Kidney (tissue), 14 donors: ENCODE measurements around the gene NHSL2. TPM values are rescaled to one million over a fixed set of nuclear protein-coding genes. Genes with fewer than 3 reads are reported as not detected.
"Not testable (repeated sequence)": the region's sequence is repeated elsewhere in the genome, so short reads cannot be mapped to it uniquely, and the experiment has no call there.

ENCODE experiments used
- DNase-seq, 5 donors: peaks; one replicate each; pipeline ENCODE4 v3.0.0-alpha.2; 2013 to 2020
- FAIRE-seq: peaks from 2 replicates; lab custom pipeline; 2012; peaks lifted over from hg19 to GRCh38; lab: Jason Lieb, UNC
- H3K27ac ChIP-seq, 2 donors: one replicate each; pipeline ENCODE4 v1.7.0; 2013; ENCODE audit warnings: low read depth in 2 of 2, low read length in 2 of 2, inconsistent platforms in 1 of 2
- H3K27me3 ChIP-seq: one replicate; pipeline ENCODE4 v1.7.1; 2013; ENCODE audit warnings: low read length, inconsistent platforms; ENCODE audit not compliant: control insufficient read depth, insufficient read depth
- H3K36me3 ChIP-seq, 3 donors: one replicate each; pipeline versions ENCODE4 v1.7.0 to v1.7.1; 2013; ENCODE audit warnings: low read length in 3 of 3, control low read depth in 1 of 3, inconsistent platforms in 1 of 3; ENCODE audit not compliant: insufficient read depth in 3 of 3, control insufficient read depth in 2 of 3
- H3K4me1 ChIP-seq, 3 donors: one replicate each; pipeline versions ENCODE4 v1.7.0 to v1.7.1; 2013; ENCODE audit warnings: low read length in 3 of 3, inconsistent platforms in 1 of 3, low read depth in 1 of 3; ENCODE audit not compliant: control insufficient read depth in 2 of 3, insufficient read depth in 2 of 3
- H3K4me3 ChIP-seq, 3 donors: one replicate each; pipeline versions ENCODE4 v1.7.0 to v1.8.1; 2013; ENCODE audit warnings: low read length in 3 of 3, control low read depth in 1 of 3, inconsistent platforms in 1 of 3
- H3K9ac ChIP-seq, 3 donors: one replicate each; pipeline versions ENCODE4 v1.7.0 to v1.7.1; 2013; ENCODE audit warnings: low read length in 3 of 3, control low read depth in 1 of 3, inconsistent platforms in 1 of 3
- H3K9me3 ChIP-seq, 3 donors: one replicate each; pipeline versions ENCODE4 v1.7.0 to v1.7.1; 2013; ENCODE audit warnings: low read length in 3 of 3, control low read depth in 1 of 3, inconsistent platforms in 1 of 3; ENCODE audit not compliant: control insufficient read depth in 2 of 3, insufficient read depth in 1 of 3
- intact Hi-C: fragments of 100-400 bp; cut with DNase I; formaldehyde crosslinking; loops from one replicate; pipeline ENCODE4 v1.11.1; 2022
- polyA plus RNA-seq: library from polyadenylated mRNA; stranded (reverse); fragments of 350-450 nt; fragmentation: Illumina TruSeq; extraction: RNeasy Lipid Tissue Mini Kit (QIAGEN cat#74804); gene quantifications from one replicate; pipeline ENCODE4 v1.2.3, GENCODE V29; 2014; ENCODE audit warnings: low read depth, low replicate concordance; ENCODE audit not compliant: insufficient read depth
- total RNA-seq: library from RNA; stranded (reverse); fragmentation: NEBNext Ultra II Directional; extraction: Animal tissue kit (Norgen Biotek cat#: 25700); gene quantifications from one replicate; pipeline ENCODE4 v1.2.1, GENCODE V29; 2021
- TF ChIP-seq, protein P1 (sequence below): IDR thresholded peaks from 3 replicates; pipeline ENCODE4 v1.5.1; 2012; ENCODE audit warnings: mild to moderate bottlenecking, moderate library complexity, borderline replicate concordance; ENCODE audit not compliant: insufficient read depth; ENCODE audit errors: extremely low read depth
- donor health status: control.
- donor health status: control.
- donor health status: control.
- donor health status: control.
- donor health status: control.
- donor health status: DM: yes; HTN: yes; CAD: no.
- donor health status: Normal renal cell carcinoma (clear cell type).

Gene NHSL2
- total and polyA plus RNA-seq, 2 donors from 2014 or later, result 1.3 to 10.8 TPM

DNA sequence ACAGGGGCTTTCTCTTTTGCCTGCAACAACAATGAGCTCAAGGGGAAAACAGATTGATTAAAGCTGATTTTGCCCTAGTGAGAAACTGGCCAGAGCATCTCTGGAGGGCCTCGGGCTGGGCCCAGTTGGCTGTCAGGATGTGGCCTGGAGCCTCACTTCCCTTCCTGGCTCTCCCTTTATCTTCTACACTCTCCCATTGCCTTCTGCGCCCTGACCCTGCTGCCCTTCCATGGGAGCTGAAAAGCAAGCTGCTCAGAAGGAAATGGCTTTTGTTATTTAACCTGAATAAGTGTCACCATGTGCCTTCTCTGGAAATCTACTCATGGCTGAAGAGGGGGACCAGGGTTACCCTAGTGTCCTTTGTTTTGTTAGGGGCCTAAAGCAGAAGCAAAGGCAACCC, 43.8 kb downstream of the NHSL2 start:
- Histone ChIP-seq H3K4me1 (peaks cover 0 to 6% (median 0%) of the 10 kb centered on the region in 3 donors), H3K36me3 (no peaks in the 10 kb centered on the region), H3K9ac (no peak overlapping the region), H3K4me3 (no peak overlapping the region), H3K27ac (no peak overlapping the region), H3K9me3 (no peaks in the 10 kb centered on the region), H3K27me3 (no peaks in the 10 kb centered on the region)
- DNase-seq (no peak), FAIRE-seq (no peak)
- intact Hi-C loops, result no loop called here
- TF ChIP-seq, protein P1, sequence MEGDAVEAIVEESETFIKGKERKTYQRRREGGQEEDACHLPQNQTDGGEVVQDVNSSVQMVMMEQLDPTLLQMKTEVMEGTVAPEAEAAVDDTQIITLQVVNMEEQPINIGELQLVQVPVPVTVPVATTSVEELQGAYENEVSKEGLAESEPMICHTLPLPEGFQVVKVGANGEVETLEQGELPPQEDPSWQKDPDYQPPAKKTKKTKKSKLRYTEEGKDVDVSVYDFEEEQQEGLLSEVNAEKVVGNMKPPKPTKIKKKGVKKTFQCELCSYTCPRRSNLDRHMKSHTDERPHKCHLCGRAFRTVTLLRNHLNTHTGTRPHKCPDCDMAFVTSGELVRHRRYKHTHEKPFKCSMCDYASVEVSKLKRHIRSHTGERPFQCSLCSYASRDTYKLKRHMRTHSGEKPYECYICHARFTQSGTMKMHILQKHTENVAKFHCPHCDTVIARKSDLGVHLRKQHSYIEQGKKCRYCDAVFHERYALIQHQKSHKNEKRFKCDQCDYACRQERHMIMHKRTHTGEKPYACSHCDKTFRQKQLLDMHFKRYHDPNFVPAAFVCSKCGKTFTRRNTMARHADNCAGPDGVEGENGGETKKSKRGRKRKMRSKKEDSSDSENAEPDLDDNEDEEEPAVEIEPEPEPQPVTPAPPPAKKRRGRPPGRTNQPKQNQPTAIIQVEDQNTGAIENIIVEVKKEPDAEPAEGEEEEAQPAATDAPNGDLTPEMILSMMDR, result no peak

GRCh38 chrX:71955530-71956120, 45.0 kb downstream of the NHSL2 start:
- intact Hi-C loops, result no loop called here
- no peak overlapping the region for H3K27ac ChIP-seq
- no peak overlapping the region for H3K9ac ChIP-seq
- FAIRE-seq (no peak), DNase-seq (no peak)
- H3K4me1 ChIP-seq, result peaks cover 0 to 6% (median 0%) of the 10 kb centered on the region in 3 donors
- TF ChIP-seq, protein P1, result no peak
- no peaks in the 10 kb centered on the region for H3K36me3 ChIP-seq
- H3K4me3 ChIP-seq, result no peak overlapping the region
- no peaks in the 10 kb centered on the region for H3K9me3 ChIP-seq
- H3K27me3 ChIP-seq, result no peaks in the 10 kb centered on the region

DNA sequence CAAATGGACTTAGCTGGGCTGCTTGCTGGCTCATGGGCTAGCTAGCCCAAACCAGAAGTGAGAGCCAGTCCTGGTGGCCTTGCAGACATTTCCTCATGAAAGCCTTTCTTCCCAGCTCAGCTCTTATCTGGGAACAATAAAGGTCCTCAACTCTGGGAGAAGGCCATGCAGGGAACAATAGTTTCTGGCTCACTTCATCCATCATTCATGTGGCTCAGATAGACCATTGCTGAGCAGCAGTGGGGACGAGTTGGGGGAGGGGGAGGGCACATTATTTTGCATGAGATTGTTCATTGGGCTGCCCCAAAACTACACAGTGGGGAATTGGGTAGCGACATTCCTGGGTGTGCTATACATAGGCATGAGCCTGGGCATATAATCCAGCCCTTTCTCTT, 47.6 kb downstream of the NHSL2 start:
- intact Hi-C loops, result no loop called here
- Histone ChIP-seq H3K27ac (no peak overlapping the region), H3K9ac (no peak overlapping the region), H3K27me3 (no peaks in the 10 kb centered on the region), H3K9me3 (no peaks in the 10 kb centered on the region), H3K4me1 (peaks cover 0 to 6% (median 0%) of the 10 kb centered on the region in 3 donors), H3K4me3 (no peak overlapping the region), H3K36me3 (no peaks in the 10 kb centered on the region)
- no peak for FAIRE-seq
- TF ChIP-seq, protein P1, result no peak
- no peak for DNase-seq

DNA sequence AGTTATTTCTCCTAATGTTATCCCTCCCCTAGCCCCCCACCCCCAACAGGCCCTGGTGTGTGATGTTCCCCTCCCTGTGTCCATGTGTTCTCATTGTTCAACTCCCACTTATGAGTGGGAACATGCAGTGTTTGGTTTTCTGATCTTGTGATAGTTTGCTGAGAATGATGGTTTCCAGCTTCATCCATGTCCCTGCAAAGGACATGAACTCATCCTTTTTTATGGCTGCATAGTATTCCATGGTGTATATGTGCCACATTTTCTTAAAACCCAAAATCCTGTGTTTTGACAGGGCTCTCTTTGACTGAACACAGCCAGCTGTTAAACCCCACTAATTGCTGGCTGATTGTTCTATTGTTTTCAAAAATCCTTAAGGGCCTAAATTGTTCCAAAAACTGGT, 53.5 kb downstream of the NHSL2 start:
- not testable (repeated sequence) for DNase-seq, H3K9ac ChIP-seq, FAIRE-seq

More for the DNA sequence above, 53.5 kb downstream of the NHSL2 start:
- intact Hi-C loops, H3K27ac ChIP-seq, H3K4me1 ChIP-seq, H3K9me3 ChIP-seq, H3K36me3 ChIP-seq, H3K27me3 ChIP-seq, H3K4me3 ChIP-seq: not testable (repeated sequence)
